HEK293T (cell line): ENCODE measurements around the gene COX6A1.

Source experiments
- CTBP1 ChIP-seq: fragments of 450-650 bp; IDR thresholded peaks from 2 replicates; pipeline ENCODE4 v1.6.1; 2016; ENCODE audit warnings: borderline replicate concordance
- NFRKB ChIP-seq: fragments of 450-650 bp; IDR thresholded peaks from 2 replicates; pipeline ENCODE4 v1.6.1; 2016; ENCODE audit warnings: mild to moderate bottlenecking, moderate library complexity
- SP1 ChIP-seq: fragments of 450-650 bp; IDR thresholded peaks from 2 replicates; pipeline ENCODE4 v1.6.1; 2017
- SUZ12 ChIP-seq: fragments of 450-650 bp; IDR thresholded peaks from 2 replicates; pipeline ENCODE4 v1.6.1; 2016; ENCODE audit warnings: mild to moderate bottlenecking
- TARDBP ChIP-seq: fragments of 450-650 bp; IDR thresholded peaks from 2 replicates; pipeline ENCODE4 v1.6.1; 2016

- TF ChIP-seq SUZ12 (no peak), CTBP1 (no peak), TARDBP (no peak), NFRKB (no peak), SP1 (no peak)
Observed at GRCh38 chr12:120412421-120412820, 25.5 kb upstream of the COX6A1 start.
